ENCODE results near the gene LYRM9.
"Not testable (repeated sequence)": the region's sequence is repeated elsewhere in the genome, so short reads cannot be mapped to it uniquely, and the experiment has no call there.

LYRM9 gene

GRCh38 chr17:27873746-27874145 is 19.4 kb downstream of the LYRM9 start:
- DNase-seq (ENCODE audit: low spot score) = no peak

GRCh38 chr17:27873211-27873610 is 20.0 kb downstream of the LYRM9 start:
- DNase-seq (ENCODE audit: low spot score) = no peak

GRCh38 chr17:27872776-27873175 is 20.4 kb downstream of the LYRM9 start:
- DNase-seq (ENCODE audit: low spot score) = no peak

GRCh38 chr17:27871407-27871806 is 21.8 kb downstream of the LYRM9 start:
- no peak for DNase-seq (ENCODE audit: low spot score)

- no peak for DNase-seq (ENCODE audit: low spot score)
These were observed 22.8 kb downstream of the LYRM9 start for GRCh38 chr17:27870345-27870744.

GRCh38 chr17:27868565-27868964 is 24.6 kb downstream of the LYRM9 start:
- no peak for DNase-seq (ENCODE audit: low spot score)

GRCh38 chr17:27862840-27863239 is 30.3 kb downstream of the LYRM9 start:
- DNase-seq (ENCODE audit: low spot score) = no peak

GRCh38 chr17:27862004-27862403 is 31.2 kb downstream of the LYRM9 start:
- no peak for DNase-seq (ENCODE audit: low spot score)

- no peak for DNase-seq (ENCODE audit: low spot score)
These were observed 32.0 kb downstream of the LYRM9 start for GRCh38 chr17:27860971-27861664.

- no peak for DNase-seq (ENCODE audit: low spot score)
These were observed 34.4 kb downstream of the LYRM9 start for GRCh38 chr17:27858621-27859305.

- DNase-seq (ENCODE audit: low spot score) = no peak
These were observed 36.3 kb downstream of the LYRM9 start for GRCh38 chr17:27856676-27857432.

GRCh38 chr17:27855454-27855853 is 37.7 kb downstream of the LYRM9 start:
- no peak for DNase-seq (ENCODE audit: low spot score)

GRCh38 chr17:27854163-27854562 is 39.0 kb downstream of the LYRM9 start:
- no peak for DNase-seq (ENCODE audit: low spot score)

GRCh38 chr17:27853091-27853490 is 40.1 kb downstream of the LYRM9 start:
- no peak for DNase-seq (ENCODE audit: low spot score)

GRCh38 chr17:27849474-27850185 is 43.5 kb downstream of the LYRM9 start:
- no peak for DNase-seq (ENCODE audit: low spot score)

- no peak for DNase-seq (ENCODE audit: low spot score)
These were observed 44.2 kb downstream of the LYRM9 start for GRCh38 chr17:27848931-27849330.

- not testable (repeated sequence) for DNase-seq (ENCODE audit: low spot score)
These were observed 46.3 kb downstream of the LYRM9 start for GRCh38 chr17:27846808-27847307.

GRCh38 chr17:27846042-27846655 is 47.0 kb downstream of the LYRM9 start:
- DNase-seq (ENCODE audit: low spot score) = peak; percentile 35

- DNase-seq (ENCODE audit: low spot score) = no peak
These were observed 47.7 kb downstream of the LYRM9 start for GRCh38 chr17:27845264-27846041.

- DNase-seq (ENCODE audit: low spot score) = no peak
These were observed 52.5 kb downstream of the LYRM9 start for GRCh38 chr17:27840688-27841087.

GRCh38 chr17:27840406-27840678 is 52.8 kb downstream of the LYRM9 start:
- DNase-seq (ENCODE audit: low spot score) = not testable (repeated sequence)
